Trophoblast cell (in vitro differentiated cells and primary cell): ENCODE data around the gene C14orf180.

Experiments used
- DNase-seq, 2 donors: peaks; one replicate each; pipeline ENCODE4 v3.0.0-alpha.2; 2016
- H2AFZ ChIP-seq: 2 replicates; pipeline ENCODE4 v1.6.1; 2013; ENCODE audit warnings: low read length, moderate library complexity, mild to moderate bottlenecking; ENCODE audit not compliant: insufficient read depth, poor library complexity
- H2AK5ac ChIP-seq: 2 replicates; pipeline ENCODE4 v1.6.1; 2013; ENCODE audit warnings: mild to moderate bottlenecking, low read length
- H2BK120ac ChIP-seq: 2 replicates; pipeline ENCODE4 v1.6.1; 2013; ENCODE audit warnings: low read length, mild to moderate bottlenecking, moderate library complexity; ENCODE audit not compliant: insufficient read depth, poor library complexity
- H2BK12ac ChIP-seq: 2 replicates; pipeline ENCODE4 v1.6.1; 2013; ENCODE audit warnings: mild to moderate bottlenecking, low read length, moderate library complexity
- H2BK5ac ChIP-seq: 2 replicates; pipeline ENCODE4 v1.6.1; 2013; ENCODE audit warnings: low read length, low read depth, moderate library complexity, mild to moderate bottlenecking; ENCODE audit not compliant: poor library complexity
- H3K14ac ChIP-seq: 2 replicates; pipeline ENCODE4 v1.6.1; 2013; ENCODE audit warnings: mild to moderate bottlenecking, low read length
- H3K18ac ChIP-seq: 2 replicates; pipeline ENCODE4 v1.6.1; 2013; ENCODE audit warnings: mild to moderate bottlenecking, low read length
- H3K23ac ChIP-seq: 2 replicates; pipeline ENCODE4 v1.6.1; 2013; ENCODE audit warnings: low read length
- H3K27ac ChIP-seq: 2 replicates; pipeline ENCODE4 v1.5.1; 2013; ENCODE audit warnings: low read depth, mild to moderate bottlenecking, inconsistent platforms, low read length, moderate library complexity
- H3K27me3 ChIP-seq: 2 replicates; pipeline ENCODE4 v1.6.1; 2013; ENCODE audit warnings: inconsistent platforms, mild to moderate bottlenecking, low read length, moderate library complexity; ENCODE audit not compliant: insufficient read depth
- H3K36me3 ChIP-seq, 2 experiments: 1 replicate in 1 of 2; 2 replicates in 1 of 2; pipeline ENCODE4 v1.6.1; 2013; ENCODE audit warnings: low read length in 2 of 2, mild to moderate bottlenecking in 2 of 2, moderate library complexity in 1 of 2; ENCODE audit not compliant: insufficient read depth in 2 of 2, control insufficient read depth in 1 of 2
- H3K4ac ChIP-seq: 2 replicates; pipeline ENCODE4 v1.6.1; 2013; ENCODE audit warnings: low read depth, mild to moderate bottlenecking, low read length, moderate library complexity
- H3K4me1 ChIP-seq, 2 experiments: 1 replicate in 1 of 2; 2 replicates in 1 of 2; pipeline ENCODE4 v1.6.1; 2013; ENCODE audit warnings: low read length in 2 of 2, mild to moderate bottlenecking in 2 of 2, moderate library complexity in 1 of 2; ENCODE audit not compliant: insufficient read depth in 2 of 2, control insufficient read depth in 1 of 2
- H3K4me2 ChIP-seq: 2 replicates; pipeline ENCODE4 v1.6.1; 2013; ENCODE audit warnings: inconsistent platforms, mild to moderate bottlenecking, low read length, moderate library complexity
- H3K4me3 ChIP-seq: 2 replicates; pipeline ENCODE4 v1.5.1; 2013; ENCODE audit warnings: mild to moderate bottlenecking, low read depth, low read length, inconsistent platforms
- H3K79me1 ChIP-seq: one replicate; pipeline ENCODE4 v1.6.1; 2013; ENCODE audit warnings: low read length
- H3K79me2 ChIP-seq: 2 replicates; pipeline ENCODE4 v1.6.1; 2013; ENCODE audit warnings: low read length, mild to moderate bottlenecking; ENCODE audit not compliant: control insufficient read depth, insufficient read depth, poor library complexity
- H3K9ac ChIP-seq: 2 replicates; pipeline ENCODE4 v1.6.1; 2013; ENCODE audit warnings: mild to moderate bottlenecking, low read length
- H3K9me3 ChIP-seq: 2 replicates; pipeline ENCODE4 v1.6.1; 2013; ENCODE audit warnings: low read depth, mild to moderate bottlenecking, control low read depth, inconsistent platforms, low read length; ENCODE audit not compliant: insufficient read depth
- H4K12ac ChIP-seq: 2 replicates; pipeline ENCODE4 v1.6.1; 2013; ENCODE audit warnings: low read depth, mild to moderate bottlenecking, low read length, moderate library complexity
- H4K8ac ChIP-seq: 2 replicates; pipeline ENCODE4 v1.6.1; 2013; ENCODE audit warnings: low read depth, mild to moderate bottlenecking, low read length, moderate library complexity
- H4K91ac ChIP-seq: one replicate; pipeline ENCODE4 v1.6.1; 2013; ENCODE audit warnings: low read depth, mild to moderate bottlenecking, low read length, moderate library complexity
- WGBS: extraction: QIAGEN DNeasy Blood & Tissue Kit; methylation state at CpG from one replicate; pipeline ENCODE4 v1.1.7; 2013; ENCODE audit warnings: missing lambda C conversion rate; ENCODE audit not compliant: insufficient read length, insufficient coverage; ENCODE audit errors: extremely low coverage; 5-methylcytosine and 5-hydroxymethylcytosine counted together

Gene C14orf180

GRCh38 chr14:104582005-104582404 lies 2.4 kb downstream of the C14orf180 start:
- no peak overlapping the region for H4K91ac ChIP-seq
- H3K27ac ChIP-seq = no peak overlapping the region
- no peak overlapping the region for H4K12ac ChIP-seq
- no peak overlapping the region for H3K9ac ChIP-seq
- H3K4ac ChIP-seq = no peak overlapping the region
- H3K23ac ChIP-seq = no peak overlapping the region
- H3K36me3 ChIP-seq = no peaks in the 10 kb centered on the region
- H3K27me3 ChIP-seq = no peaks in the 10 kb centered on the region
- no peak overlapping the region for H3K4me3 ChIP-seq
- H3K9me3 ChIP-seq = peaks cover 9% of the 10 kb centered on the region
- H4K8ac ChIP-seq = no peak overlapping the region
- no peak overlapping the region for H2AFZ ChIP-seq
- WGBS = no CpG with 5 or more reads among the region's 20 CpGs
- peak in 1 of 2 donors; percentile 12 for DNase-seq
- H3K18ac ChIP-seq = no peak overlapping the region
- no peaks in the 10 kb centered on the region for H3K79me1 ChIP-seq
- no peak overlapping the region for H2BK12ac ChIP-seq
- no peak overlapping the region for H3K4me2 ChIP-seq
- no peak overlapping the region for H2BK5ac ChIP-seq
- peaks cover 13 to 30% of the 10 kb centered on the region in 2 experiments for H3K4me1 ChIP-seq
- H2AK5ac ChIP-seq = no peak overlapping the region
- no peak overlapping the region for H2BK120ac ChIP-seq
- H3K79me2 ChIP-seq = no peaks in the 10 kb centered on the region
- H3K14ac ChIP-seq = no peak overlapping the region

GRCh38 chr14:104582662-104583061 lies 3.1 kb downstream of the C14orf180 start:
- no CpG with 5 or more reads among the region's 12 CpGs for WGBS
- no peak overlapping the region for H2BK5ac ChIP-seq
- H3K4me3 ChIP-seq = no peak overlapping the region
- no peak overlapping the region for H2BK120ac ChIP-seq
- H3K4me2 ChIP-seq = no peak overlapping the region
- H3K79me2 ChIP-seq = no peaks in the 10 kb centered on the region
- peaks cover 9% of the 10 kb centered on the region for H3K9me3 ChIP-seq
- H3K18ac ChIP-seq = no peak overlapping the region
- H3K4ac ChIP-seq = no peak overlapping the region
- no peak overlapping the region for H4K8ac ChIP-seq
- H2BK12ac ChIP-seq = no peak overlapping the region
- no peak overlapping the region for H3K9ac ChIP-seq
- peak in 1 of 2 donors; percentile 26 for DNase-seq
- H3K4me1 ChIP-seq = peaks cover 13 to 29% of the 10 kb centered on the region in 2 experiments
- no peaks in the 10 kb centered on the region for H3K79me1 ChIP-seq
- H3K36me3 ChIP-seq = no peaks in the 10 kb centered on the region
- H4K12ac ChIP-seq = no peak overlapping the region
- H3K27ac ChIP-seq = no peak overlapping the region
- H3K23ac ChIP-seq = no peak overlapping the region
- H3K27me3 ChIP-seq = no peaks in the 10 kb centered on the region
- no peak overlapping the region for H4K91ac ChIP-seq
- H2AK5ac ChIP-seq = no peak overlapping the region
- no peak overlapping the region for H3K14ac ChIP-seq
- no peak overlapping the region for H2AFZ ChIP-seq

- Histone ChIP-seq H3K9ac (no peak overlapping the region), H3K9me3 (peaks cover 9% of the 10 kb centered on the region), H3K14ac (no peak overlapping the region), H4K8ac (no peak overlapping the region), H3K4me2 (no peak overlapping the region), H3K18ac (no peak overlapping the region), H3K27ac (no peak overlapping the region), H2AFZ (no peak overlapping the region), H2AK5ac (no peak overlapping the region), H3K79me1 (no peaks in the 10 kb centered on the region), H3K4me1 (peaks cover 13 to 28% of the 10 kb centered on the region in 2 experiments), H4K91ac (no peak overlapping the region), H2BK12ac (no peak overlapping the region), H3K79me2 (no peaks in the 10 kb centered on the region), H2BK5ac (no peak overlapping the region), H3K27me3 (no peaks in the 10 kb centered on the region), H2BK120ac (no peak overlapping the region), H3K4ac (no peak overlapping the region), H4K12ac (no peak overlapping the region), H3K36me3 (no peaks in the 10 kb centered on the region), H3K4me3 (peak overlapping the region; percentile 21), H3K23ac (no peak overlapping the region)
- peak in 1 of 2 donors; percentile 41 for DNase-seq
- no CpG with 5 or more reads among the region's 27 CpGs for WGBS
These were observed 4.1 kb downstream of the C14orf180 start for GRCh38 chr14:104583424-104584306.

- no peak overlapping the region for H4K12ac ChIP-seq
These were observed 5.0 kb downstream of the C14orf180 start for GRCh38 chr14:104584557-104584956.

More at GRCh38 chr14:104584557-104584956, 5.0 kb downstream of the C14orf180 start:
- Histone ChIP-seq H3K79me2 (no peaks in the 10 kb centered on the region), H4K91ac (no peak overlapping the region), H3K9ac (no peak overlapping the region), H2BK120ac (no peak overlapping the region), H3K4me2 (no peak overlapping the region), H2BK5ac (no peak overlapping the region), H3K4me1 (peaks cover 13 to 28% of the 10 kb centered on the region in 2 experiments), H3K4me3 (no peak overlapping the region), H3K14ac (no peak overlapping the region), H3K23ac (no peak overlapping the region), H3K36me3 (no peaks in the 10 kb centered on the region), H2BK12ac (no peak overlapping the region), H2AK5ac (no peak overlapping the region), H3K18ac (no peak overlapping the region), H3K27ac (no peak overlapping the region), H2AFZ (no peak overlapping the region), H3K79me1 (no peaks in the 10 kb centered on the region), H3K27me3 (no peaks in the 10 kb centered on the region), H4K8ac (no peak overlapping the region), H3K4ac (no peak overlapping the region), H3K9me3 (peaks cover 9% of the 10 kb centered on the region)
- no peak for DNase-seq
- WGBS = no CpG with 5 or more reads among the region's 10 CpGs
